Measurements from ENCODE around the gene SYCN.
"Not testable (repeated sequence)": the region's sequence is repeated elsewhere in the genome, so short reads cannot be mapped to it uniquely, and the experiment has no call there.

Gene SYCN

GRCh38 chr19:39203372-39204341 lies at the start of gene SYCN:
Gene SYCN, minus strand, starts transcription at chr19:39204263. Its CDS starts 9 bp downstream, at chr19:39204254.
- DNase-seq (ENCODE audit: low spot score): no peak

GRCh38 chr19:39253374-39254149 lies 49.5 kb upstream of the SYCN start:
- no peak for DNase-seq (ENCODE audit: low spot score)

- no peak for DNase-seq (ENCODE audit: low spot score)
Observed at GRCh38 chr19:39252458-39252857, 48.4 kb upstream of the SYCN start.

GRCh38 chr19:39251846-39252245 lies 47.8 kb upstream of the SYCN start:
- no peak for DNase-seq (ENCODE audit: low spot score)

- DNase-seq (ENCODE audit: low spot score): no peak
Observed at GRCh38 chr19:39251081-39251480, 47.0 kb upstream of the SYCN start.

GRCh38 chr19:39248806-39249205 lies 44.7 kb upstream of the SYCN start, which contains the start of gene IFNL4:
Gene IFNL4, minus strand, starts transcription at chr19:39248856.
- DNase-seq (ENCODE audit: low spot score): no peak

- DNase-seq (ENCODE audit: low spot score): no peak
Observed at GRCh38 chr19:39247701-39248664, 43.9 kb upstream of the SYCN start.

- DNase-seq (ENCODE audit: low spot score): peak; percentile 39
Observed at GRCh38 chr19:39246951-39247669, 43.0 kb upstream of the SYCN start.

- DNase-seq (ENCODE audit: low spot score): not testable (repeated sequence)
Observed at GRCh38 chr19:39245166-39245565, 41.1 kb upstream of the SYCN start.

- DNase-seq (ENCODE audit: low spot score): not testable (repeated sequence)
Observed at GRCh38 chr19:39244410-39245100, 40.5 kb upstream of the SYCN start, which contains the start of gene IFNL3. Gene IFNL3, minus strand, starts transcription at chr19:39245006. Its CDS starts 39 bp downstream, at chr19:39244967.

- DNase-seq (ENCODE audit: low spot score): not testable (repeated sequence)
Observed at GRCh38 chr19:39243741-39244140, 39.7 kb upstream of the SYCN start.

GRCh38 chr19:39240421-39240820 lies 36.4 kb upstream of the SYCN start:
- DNase-seq (ENCODE audit: low spot score): no peak

GRCh38 chr19:39238944-39239343 lies 34.9 kb upstream of the SYCN start:
- DNase-seq (ENCODE audit: low spot score): no peak

GRCh38 chr19:39238209-39238608 lies 34.1 kb upstream of the SYCN start:
- DNase-seq (ENCODE audit: low spot score): no peak

GRCh38 chr19:39237200-39238184 lies 33.4 kb upstream of the SYCN start:
- peak; percentile 16 for DNase-seq (ENCODE audit: low spot score)

- DNase-seq (ENCODE audit: low spot score): no peak
Observed at GRCh38 chr19:39236527-39236926, 32.5 kb upstream of the SYCN start.

- DNase-seq (ENCODE audit: low spot score): no peak
Observed at GRCh38 chr19:39232708-39233107, 28.6 kb upstream of the SYCN start.

GRCh38 chr19:39230096-39230764 lies 26.2 kb upstream of the SYCN start:
- DNase-seq (ENCODE audit: low spot score): no peak
